Activated T-cell treated with anti-CD3 and anti-CD28 coated beads, Interleukin-2, amount 50 U/mL, for 1 hour (primary cell): ENCODE data around the gene ARL14.

ENCODE experiments used
- DNase-seq: peaks from one replicate; pipeline ENCODE4 v3.0.0-alpha.2; 2020

Gene ARL14

DNA sequence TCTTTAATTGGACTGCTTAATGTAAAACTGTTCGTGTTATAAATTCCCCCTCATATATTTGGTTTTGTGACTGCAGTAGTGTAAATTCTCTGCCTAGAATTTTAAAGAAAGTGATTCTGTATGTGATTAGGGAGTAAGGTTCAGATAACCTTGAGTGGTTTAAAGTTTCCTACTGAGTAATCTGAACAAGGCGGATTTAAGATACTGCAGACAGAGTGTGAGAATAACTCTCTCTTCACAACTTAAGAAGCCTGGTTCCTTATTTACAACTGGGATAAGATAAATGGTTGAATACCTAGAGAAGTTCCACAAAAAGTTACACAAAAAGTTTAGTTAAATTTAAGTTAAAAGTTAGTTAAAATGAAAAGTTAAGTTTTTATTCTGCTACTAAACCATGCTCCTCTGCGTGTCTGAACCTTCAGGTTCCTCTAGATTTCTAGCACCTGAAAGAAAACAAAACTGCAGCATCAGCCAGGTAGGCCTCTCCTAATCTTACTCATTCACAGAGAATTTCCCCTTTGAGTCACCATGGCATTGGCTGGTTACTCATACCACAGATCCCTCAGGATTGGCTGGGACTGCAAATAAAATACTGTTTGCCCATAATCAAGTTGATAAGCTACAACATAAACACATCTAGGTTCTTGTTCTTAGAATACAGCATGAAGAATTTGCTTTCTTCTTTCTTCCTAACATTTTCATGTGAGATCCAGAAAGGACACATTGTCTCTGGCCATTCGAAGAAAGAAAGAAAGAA, at the start of gene ARL14:
ARL14 (plus strand) TSS at position 614 of the 757 bp plus-strand sequence. CDS start 187 bp downstream, outside the sequence.
- no peak for DNase-seq

GRCh38 chr3:160629491-160629890, 47.5 kb upstream of the ARL14 start:
- DNase-seq = no peak

DNA sequence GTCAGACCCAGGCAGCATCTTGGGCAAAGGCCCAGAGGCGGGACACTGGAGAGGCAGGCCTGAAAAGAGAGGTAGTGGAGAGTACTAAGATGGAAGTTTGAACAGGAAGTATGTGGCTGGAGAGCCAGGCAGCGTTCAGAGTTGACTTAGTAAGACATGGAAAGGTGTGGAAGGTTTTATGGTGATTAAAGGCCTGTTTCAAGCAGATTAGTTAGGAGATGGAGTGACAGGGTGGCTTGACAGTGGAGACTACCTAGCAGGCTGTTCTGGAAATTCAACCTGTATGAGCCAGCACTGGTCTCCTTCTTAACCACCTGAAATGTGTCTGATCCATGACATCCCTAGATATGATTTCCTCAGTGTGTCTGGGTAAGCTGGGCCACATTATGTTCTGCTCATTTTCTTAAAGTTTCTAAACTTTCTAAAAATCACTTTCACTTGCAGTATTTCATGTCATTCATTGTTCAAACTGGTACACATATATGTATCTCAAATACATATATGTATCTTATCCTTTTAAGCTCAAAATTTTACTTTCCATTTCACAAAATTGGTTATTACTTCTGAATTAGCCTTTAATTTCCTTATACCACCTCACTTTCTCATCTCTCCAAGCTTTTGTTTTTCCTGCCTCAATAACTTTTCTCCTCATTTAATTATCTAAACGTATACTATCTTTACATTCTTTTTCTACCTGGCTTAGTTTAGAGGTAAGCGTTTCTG, 43.4 kb upstream of the ARL14 start:
- no peak for DNase-seq

GRCh38 chr3:160635213-160635612, 41.7 kb upstream of the ARL14 start:
- DNase-seq = no peak

- DNase-seq = no peak
Measured at GRCh38 chr3:160637086-160637485, 39.9 kb upstream of the ARL14 start.

GRCh38 chr3:160638184-160638583, 38.8 kb upstream of the ARL14 start:
- no peak for DNase-seq

DNA sequence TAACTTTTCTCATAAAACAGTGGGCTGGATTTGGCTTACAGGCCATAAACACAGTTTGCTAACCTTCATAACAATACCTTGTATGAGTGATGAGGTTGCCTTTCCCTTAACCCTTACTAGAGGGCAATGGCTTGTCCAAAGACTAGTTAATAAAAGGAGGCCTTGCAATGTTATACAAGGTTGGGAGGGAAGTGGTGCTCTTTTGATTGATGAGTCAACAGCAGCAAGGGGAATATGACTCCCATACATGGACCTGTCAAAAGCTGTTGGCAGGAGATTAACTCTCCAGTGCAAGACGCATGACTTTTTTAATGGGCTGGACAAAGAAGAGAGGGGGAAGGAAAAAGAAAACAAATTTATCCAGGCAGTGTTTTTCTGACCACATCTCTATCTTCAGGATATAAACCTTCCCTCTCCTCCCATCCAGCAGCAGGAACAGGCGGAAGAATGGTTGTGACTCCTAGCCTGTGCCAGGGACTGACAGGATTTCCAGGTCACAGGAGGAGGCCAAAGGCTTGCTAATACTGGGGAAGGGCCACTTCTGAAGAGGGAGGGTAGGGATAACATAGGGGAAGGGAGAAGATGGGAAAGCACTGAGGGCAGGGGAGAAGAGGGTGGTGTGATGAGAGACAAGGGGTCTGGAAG, 35.2 kb upstream of the ARL14 start:
- DNase-seq = no peak

- DNase-seq = no peak
Measured at GRCh38 chr3:160643994-160644393, 33.0 kb upstream of the ARL14 start.

DNA sequence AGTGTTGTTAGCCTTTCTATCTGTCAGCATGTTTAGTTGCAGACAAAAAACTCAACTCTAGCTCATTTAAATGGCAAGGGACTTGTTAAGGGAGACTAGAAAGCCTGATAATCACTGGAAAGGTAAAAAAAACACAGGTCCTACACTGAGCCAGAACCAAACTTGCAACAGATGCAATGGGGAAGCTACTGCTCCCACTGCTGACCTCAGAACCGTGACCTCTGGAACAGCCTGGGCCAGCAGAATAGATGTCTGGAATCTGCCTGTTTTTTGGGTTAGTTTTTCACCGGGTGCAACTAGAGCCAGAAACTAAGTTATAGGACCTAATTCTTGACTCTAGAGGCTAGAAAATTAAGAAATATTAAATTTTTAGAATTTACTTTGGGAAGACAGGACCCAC, 32.5 kb upstream of the ARL14 start:
- DNase-seq = no peak

DNA sequence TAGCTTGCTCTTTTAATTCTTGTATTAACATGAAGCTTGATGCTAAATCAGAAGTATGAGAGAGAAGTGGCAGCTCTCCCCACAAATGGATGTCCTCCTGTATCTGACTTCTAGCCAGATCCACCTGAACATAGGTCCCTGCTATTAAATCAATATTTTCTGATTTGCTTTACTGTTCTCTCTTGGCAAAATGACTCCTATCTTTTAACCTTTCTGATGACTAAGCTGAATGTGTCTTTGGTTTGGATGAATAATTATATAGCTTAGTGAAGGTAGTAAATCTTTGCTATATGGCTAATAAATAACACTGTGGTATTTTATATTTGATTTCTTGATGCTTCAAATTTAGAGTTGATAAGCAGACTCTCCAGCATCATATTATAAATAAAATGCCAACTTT, 28.3 kb upstream of the ARL14 start:
- no peak for DNase-seq

- DNase-seq = no peak
Measured at GRCh38 chr3:160649596-160649995, 27.4 kb upstream of the ARL14 start.

DNA sequence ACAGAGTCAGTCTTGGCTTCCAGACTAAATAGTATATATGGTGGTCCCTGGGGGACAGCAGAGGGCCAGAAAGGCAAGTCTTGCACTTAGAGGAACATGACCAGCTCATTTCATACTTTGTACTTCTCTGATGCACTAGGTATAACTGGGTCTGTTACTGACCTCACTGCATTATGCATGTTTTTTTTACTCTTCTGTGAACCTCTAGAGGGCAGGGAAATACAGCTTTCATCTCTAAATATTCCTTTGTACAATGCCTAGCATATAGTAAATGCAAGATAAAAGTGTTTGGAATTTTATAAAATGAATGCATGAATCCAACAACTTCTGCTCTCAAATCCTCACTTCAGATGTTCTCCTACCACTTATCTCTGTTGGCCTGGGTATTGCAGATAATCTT, 23.4 kb upstream of the ARL14 start:
- no peak for DNase-seq

DNA sequence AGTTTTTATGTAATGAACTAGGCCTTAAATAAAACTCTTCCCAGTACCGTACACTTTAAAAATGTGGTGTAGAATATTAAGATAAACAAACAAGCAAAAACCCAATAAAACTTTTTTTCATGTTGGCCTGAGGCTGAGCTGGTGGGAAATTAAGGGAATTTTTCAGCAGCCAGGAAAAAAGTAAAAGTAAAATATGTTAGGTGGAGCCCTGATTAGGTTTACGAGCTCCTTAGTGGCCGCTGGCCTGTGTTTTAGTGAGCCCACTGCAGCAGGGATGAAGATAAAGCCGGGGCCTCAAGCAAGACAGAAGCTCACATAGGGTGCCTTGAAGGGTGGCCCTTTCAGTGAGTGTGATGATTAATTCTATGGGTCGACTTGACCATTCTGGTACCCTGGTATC, 16.1 kb upstream of the ARL14 start:
- DNase-seq = no peak

DNA sequence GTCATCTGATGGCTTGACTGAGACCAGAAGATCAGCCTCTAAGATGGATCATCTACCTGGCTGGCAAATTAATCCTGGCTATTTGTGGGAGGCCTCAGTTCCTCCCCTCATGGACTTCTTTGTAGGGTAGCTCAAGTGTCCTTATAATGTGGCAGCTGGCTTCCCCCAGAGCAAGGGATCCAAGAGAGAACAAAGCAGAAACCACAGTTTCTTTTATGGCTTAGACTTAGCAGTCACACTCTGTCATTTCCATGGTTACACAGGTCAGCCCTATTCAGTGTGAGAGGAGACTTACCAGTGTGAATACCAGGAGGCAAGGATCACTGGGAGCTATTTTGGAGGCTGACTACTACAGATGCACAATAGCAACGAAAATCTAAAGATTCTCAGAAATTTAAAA, 15.3 kb upstream of the ARL14 start:
- DNase-seq = no peak

GRCh38 chr3:160665231-160665630, 11.7 kb upstream of the ARL14 start:
- DNase-seq = no peak

GRCh38 chr3:160665784-160666526, 11.0 kb upstream of the ARL14 start:
- DNase-seq = no peak

DNA sequence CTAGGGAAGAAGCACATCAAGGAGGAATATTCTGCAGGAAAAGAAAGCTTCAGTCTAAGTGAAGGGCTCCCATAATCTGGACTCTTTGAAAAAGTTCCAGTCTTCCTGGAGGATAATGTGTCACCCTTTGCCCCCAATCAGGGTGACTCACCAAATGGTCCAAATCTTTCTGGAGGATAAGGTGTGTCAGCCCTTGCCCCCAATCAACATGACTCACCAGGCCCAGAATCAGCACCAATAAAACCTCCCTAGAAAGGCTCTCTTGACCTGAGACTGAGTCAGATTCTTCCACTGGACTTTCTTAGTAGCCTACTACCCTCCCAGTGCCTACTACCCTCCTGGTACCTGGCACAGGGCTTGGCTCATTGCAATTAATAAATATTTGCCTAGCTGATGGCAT, 9.5 kb upstream of the ARL14 start:
- no peak for DNase-seq

DNA sequence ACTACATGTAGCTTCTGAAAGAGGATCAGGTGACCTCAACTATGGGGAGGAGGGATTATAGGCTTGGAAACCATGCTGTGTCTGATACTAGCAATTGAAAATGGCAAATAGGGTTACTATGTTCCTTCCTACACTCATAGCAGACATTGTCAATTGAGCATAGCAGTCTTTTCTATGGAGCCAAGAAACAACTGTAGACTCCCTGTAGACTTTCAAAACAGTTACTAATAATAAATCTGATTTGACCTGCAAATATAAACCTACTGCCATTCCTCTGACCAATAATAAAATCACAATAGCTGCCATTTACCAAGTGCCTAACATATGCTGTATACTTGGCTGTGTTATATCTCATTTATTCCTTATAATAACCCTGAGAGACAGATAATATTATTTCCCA, 8.5 kb upstream of the ARL14 start:
- DNase-seq = no peak

DNA sequence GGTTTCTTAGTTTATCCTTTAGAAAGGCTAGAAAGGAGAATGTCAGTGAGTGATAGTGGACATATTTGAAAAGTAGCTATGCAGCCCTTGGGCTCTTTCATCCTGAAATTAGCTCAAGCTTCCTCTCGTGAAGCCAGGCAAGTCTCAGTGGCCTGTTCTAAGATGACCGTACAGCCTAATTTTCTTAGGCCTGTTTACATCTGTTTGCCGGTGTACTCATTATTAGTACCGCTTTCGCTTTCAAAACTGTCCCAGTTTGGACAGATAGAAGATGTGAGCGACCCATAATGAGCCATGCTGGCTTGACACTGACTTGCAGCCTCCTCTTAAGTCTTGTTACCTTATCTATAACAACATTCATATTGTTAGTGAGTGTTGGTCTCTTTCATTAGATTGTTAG, 5.7 kb upstream of the ARL14 start:
- DNase-seq = no peak

DNA sequence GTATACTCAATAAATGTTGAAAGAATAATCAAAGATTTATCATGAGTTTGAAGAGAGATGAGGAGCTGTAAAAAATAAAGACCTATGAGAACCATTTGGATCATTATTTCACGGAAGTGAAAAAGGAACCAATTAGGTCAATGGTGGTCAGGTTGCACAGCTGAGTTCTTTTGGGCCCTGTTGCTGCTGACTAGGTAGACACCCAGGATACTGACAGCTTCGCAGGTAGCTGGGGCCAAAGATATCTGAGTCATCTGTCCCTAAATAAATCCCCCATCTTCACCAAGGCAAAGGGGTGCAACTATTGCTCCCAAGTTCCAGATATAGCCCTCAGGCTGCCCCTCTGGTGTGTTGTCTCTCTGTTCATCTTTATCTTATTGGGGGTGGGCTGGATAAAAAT, 5.0 kb upstream of the ARL14 start:
- no peak for DNase-seq

- no peak for DNase-seq
Measured at GRCh38 chr3:160673188-160673587, 3.8 kb upstream of the ARL14 start.

DNA sequence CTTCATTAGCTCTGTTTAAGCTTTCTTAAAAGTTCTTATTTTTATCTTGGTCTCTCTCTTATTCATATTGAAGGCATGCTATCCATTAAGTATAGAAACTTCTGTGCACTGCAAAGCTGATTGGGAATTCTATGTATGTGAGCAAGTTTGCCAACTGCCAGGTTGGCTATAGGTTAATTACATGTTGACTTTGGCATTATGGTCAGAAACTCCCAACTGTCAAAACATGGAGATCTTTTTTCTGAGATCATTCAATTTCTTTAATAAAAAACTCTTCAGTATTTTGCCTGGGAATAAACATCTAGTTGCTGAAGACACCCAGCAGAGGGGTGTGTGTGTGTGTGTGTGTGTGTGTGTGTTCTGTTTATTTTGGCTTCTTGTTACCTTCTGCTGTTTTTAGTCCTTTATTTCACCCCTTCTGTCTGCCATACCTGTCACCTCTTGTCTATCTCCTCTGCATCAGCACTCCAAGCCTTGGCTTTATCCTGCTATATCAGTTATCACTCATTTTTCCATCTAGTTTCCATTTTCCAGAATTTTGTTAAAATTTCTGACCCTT, 1.3 kb upstream of the ARL14 start:
- DNase-seq = no peak

DNA sequence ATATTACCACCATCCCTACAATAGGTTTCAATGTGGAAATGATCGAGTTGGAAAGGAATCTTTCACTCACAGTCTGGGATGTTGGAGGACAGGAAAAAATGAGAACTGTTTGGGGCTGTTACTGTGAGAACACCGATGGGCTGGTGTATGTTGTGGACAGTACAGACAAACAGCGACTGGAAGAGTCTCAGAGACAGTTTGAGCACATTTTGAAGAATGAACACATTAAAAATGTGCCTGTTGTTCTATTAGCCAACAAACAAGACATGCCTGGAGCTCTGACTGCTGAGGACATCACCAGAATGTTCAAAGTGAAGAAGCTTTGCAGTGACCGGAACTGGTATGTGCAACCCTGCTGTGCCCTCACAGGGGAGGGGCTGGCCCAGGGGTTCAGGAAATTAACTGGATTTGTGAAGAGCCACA, 510 bp downstream of the ARL14 start:
- DNase-seq = no peak
